CD4-positive, alpha-beta T cell treated with Interleukin-21 for 1 hour (primary cell): ENCODE data around the gene H2BK1.

ENCODE experiments used
- DNase-seq: peaks from one replicate; pipeline ENCODE4 v3.0.0-alpha.2; 2020

The H2BK1 gene

DNA sequence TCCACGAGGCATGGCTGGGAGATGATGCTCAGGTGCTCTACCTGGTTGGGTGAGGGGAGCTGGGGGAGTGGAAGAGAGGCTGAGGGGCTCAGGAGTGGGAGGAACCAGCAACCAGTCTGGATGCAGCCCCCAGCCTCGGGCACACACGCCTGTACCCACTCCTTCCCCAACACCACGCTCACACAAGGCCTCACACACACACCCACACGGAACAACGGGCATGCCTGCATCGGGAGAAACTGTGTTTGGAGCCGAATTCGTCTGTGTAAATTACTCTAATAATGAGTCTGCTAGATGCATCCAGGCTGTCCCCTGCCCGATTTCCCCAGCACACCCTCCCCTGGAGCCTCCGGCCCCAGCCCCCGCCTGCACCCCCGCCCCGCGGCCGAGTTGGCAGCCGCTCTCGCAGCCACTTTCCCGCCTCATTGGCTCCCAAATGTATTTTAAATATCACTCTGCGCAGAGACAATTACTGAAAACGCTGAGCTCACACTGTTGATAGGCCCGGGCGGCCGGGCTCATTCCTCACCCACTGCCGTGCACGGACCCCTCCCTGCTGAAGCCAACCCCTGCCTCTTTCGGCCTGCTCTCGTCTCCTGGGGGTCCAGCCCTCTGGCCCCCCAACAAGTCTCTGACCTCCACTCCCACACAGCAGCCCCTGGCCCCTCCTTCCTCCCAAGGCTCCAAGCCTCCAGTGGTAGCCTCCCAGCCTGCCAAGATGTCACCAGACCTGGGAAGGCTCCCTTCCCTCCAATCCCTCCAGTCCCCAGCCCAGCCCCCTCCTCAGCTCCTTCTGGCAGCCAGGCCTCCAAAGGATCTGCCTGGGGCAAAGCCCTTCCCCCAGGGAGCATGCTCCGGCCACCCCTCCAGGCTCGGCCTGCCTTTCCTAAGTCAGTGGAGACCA lies 11.1 kb downstream of the H2BK1 start:
- no peak for DNase-seq

DNA sequence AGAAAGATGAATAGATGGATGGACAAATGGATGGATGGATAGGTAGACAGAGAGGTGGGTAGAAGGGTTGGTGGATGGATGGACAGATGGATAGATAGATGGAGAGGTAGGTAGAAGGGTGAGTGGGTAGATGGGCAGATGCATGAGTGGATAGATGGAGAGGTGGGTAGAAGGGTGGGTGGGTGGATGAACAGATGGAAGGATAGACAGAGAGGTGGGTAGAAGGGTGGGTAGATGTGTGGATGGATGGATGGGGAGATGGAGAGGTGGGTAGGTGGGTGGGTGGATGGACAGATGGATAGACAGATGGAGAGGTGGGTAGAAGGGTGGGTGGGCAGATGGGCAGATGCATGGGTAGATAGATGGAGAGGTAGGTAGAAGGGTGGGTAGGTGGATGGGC lies 12.4 kb downstream of the H2BK1 start:
- DNase-seq: no peak

DNA sequence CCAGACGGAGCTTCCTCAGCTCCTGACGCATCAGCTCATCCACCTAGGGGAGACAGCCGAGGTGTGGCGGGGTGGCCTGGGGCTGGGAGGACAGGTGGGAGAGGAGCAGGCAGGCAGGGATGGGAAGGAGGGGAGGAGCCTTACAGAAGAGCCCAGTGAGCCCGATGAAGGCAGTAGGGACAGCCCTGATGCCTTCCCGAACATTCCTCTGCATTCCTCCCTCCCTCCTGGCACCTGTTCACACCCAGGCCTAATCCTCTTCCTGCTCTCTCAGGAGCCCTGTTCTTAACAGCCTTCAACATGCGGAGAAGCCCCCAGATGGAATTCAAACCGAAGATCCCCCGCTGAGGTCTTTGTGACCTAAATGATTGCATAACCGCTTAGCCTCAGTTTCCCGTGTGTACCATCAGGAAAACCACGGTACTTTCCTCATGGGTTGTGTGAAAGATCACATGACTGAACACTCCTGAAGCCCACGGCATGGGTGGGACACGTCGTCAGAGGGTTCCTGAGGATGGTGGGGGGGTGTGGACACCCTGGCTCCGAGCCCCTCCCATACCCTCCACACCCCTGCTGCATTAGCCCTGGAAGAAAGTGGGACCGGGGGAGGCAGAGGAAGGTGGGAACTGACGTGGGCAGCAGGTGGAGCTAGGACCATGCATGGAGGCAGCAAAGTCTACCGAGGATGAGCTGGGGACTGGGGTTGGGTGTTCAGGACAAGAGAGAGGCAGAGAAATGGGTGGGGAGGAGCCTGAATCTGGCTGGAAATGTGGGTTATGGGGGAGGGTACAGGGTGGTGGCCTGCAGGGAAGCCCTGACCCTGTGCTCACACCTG lies 14.5 kb downstream of the H2BK1 start:
- DNase-seq: no peak

DNA sequence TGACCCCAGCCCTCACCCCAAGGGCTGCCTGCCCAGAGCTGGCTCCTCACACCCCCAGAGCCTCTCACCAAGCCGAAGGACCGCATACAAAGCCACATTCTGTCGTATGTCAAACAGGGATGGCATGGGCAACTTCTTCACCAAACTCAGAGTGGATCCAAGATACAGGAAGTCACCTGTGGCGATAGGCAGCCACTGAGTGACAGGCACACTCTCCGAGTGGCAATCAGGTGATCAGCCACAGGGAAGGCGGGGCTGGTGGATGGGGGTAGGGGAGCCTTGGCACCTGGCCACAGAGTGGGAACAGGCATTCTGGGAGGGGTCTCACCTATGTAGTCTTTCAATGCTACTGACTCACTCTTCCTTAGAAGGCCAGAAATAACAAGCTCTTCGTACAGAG lies 16.1 kb downstream of the H2BK1 start:
- no peak for DNase-seq

DNA sequence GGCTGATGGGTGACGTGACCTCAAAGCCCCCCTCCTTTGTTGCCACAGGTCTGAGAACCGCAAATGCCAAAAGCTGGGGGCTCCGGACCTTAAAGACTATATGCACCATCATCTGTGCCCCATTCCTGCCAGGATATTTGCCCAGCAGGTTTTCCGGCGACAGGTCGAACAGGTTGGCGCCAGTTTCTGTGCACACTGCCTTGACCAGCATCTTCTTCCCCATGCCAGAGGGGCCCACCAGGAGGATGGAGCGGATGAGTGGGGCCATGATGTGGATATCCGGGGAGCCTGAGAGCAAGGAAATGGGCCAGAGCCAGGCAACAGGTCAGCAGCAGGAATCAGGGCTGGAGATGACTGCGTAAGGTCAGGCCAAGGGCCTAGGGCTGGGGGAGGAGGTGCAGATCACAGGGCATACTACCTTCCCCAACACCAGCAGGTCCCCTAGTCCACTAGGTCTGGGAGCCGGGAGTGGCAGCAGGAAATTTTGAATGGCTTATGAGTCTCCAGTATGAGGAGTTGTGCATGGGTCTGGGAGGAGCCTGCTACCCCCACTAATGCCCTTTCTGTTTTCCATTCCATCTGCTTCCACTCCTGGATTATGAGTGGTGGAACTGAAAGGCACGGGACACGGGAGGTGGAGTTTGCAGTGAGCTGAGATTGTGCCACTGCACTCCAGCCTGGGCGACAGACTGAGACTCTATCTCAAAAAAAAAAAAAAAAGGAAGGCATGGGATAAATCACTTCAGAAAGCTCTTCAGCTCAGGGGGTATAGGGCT lies 16.9 kb downstream of the H2BK1 start:
- DNase-seq: no peak

DNA sequence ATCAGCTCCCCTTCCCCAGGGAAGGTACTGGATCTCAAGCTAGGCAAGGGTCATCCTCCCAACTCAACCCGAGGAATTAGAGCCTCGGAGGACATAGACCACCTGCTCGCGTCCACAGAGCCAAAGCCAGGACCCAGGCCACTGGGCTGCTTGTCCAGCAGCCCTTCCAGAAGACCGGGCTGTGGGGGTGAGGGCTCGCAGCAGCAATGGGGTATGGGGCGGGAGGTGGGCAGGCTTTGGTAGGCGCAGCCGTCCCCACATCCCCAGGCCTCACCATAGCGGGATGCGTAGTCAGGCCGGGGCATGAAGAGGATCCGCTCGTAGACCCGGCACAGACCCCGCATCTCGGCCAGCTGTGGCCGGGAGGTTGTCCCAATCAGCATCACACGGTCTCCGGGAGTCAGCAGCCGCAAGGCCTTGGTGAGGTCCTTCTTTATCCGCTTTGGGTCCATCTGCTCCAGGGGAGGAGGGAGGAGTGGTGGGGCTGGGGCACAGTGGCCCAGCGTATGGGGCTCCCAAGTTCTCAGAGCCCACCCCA lies 18.2 kb downstream of the H2BK1 start:
- DNase-seq: no peak

DNA sequence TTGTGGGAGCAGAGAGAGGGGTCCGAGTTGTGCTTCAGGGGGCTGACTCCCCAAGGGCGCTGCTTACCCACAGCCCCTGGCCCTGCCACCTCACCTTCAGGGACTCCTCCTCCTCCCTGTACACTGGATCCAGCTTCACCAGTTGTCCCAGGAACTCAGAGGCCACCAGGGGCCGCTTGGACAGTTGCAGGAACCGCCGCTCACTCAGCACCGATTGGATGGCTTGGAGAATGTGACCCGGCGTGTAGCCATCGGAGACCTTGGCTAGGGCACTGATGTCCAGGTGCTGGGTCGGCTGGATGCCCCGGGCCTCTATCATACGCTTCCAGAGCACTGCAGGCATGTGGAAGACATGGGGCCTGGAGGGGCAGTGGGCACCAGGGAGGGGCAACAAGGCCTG lies 18.7 kb downstream of the H2BK1 start:
- DNase-seq: no peak

DNA sequence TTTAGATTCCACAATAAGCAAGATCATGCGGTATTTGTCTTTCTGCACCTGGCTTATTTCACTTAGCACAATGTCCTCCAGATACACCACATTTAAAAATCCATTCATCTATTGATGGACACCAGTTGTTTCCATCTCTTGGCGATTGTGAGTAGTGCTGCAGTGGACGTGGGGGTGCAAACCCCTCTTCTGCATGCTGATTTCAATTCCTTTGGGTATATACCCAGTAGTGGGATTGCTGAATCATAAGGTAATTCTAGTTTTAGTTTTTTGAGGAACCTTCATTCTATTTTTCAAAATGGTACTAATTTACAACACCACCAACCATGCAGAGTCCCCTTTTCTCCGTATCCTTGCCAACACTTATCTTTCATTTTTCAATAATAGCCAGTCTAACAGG lies 21.2 kb downstream of the H2BK1 start:
- no peak for DNase-seq

DNA sequence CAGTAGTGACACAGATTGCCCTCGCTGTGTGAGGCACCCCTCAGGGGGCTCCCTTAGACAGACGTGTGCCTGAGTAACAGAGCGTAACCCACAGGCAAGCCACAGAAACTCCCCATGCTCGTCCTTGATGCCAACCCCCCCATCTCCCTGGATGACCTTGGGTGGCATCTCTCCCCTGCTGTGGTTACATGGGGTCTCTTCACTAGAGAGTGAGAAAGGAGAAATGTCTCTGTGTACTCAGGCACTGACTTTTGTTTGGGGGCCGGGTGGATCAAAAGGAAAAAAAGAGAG lies 22.1 kb downstream of the H2BK1 start:
- DNase-seq: no peak

DNA sequence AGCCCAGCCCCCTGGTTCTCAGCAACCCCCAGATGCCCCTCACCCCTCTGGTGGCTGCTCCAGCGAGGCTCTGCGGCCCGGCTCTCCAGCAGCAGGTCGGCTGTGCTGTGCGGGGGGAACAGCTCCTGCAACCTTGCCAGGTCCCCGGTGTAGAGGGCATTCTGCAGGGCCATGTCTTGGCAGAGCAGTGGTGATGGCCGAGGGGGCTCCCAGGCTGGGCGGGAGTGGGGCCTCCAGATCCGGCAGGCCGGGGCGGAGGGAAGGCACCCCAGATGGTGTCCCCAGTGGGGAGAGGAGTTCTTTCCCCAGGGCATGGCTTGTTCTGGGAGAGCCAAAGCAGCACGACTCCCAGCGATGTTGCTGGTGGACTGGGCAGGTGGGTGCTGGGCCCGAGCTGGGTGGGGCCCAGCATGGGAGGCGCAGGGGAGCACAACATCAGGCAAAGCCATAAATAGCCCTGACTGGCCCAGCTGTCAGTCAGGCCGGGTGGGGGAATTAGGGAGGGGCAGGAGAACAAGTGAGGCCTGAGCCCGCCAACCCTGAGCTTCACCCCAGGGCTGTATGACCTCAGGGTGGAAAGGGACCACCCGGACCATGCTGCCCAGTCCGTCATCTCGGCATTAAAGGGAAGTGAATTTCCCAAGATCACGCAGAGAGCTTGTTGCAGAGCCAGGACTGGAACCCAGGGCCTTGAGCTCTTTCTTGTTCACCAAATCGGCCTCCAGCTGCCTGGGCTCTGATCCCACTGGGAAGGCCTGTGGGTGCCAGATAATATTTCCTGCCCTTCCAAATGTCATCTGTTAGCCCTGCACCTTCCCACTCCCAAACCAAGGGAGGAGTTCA lies 22.7 kb downstream of the H2BK1 start:
- DNase-seq: no peak

DNA sequence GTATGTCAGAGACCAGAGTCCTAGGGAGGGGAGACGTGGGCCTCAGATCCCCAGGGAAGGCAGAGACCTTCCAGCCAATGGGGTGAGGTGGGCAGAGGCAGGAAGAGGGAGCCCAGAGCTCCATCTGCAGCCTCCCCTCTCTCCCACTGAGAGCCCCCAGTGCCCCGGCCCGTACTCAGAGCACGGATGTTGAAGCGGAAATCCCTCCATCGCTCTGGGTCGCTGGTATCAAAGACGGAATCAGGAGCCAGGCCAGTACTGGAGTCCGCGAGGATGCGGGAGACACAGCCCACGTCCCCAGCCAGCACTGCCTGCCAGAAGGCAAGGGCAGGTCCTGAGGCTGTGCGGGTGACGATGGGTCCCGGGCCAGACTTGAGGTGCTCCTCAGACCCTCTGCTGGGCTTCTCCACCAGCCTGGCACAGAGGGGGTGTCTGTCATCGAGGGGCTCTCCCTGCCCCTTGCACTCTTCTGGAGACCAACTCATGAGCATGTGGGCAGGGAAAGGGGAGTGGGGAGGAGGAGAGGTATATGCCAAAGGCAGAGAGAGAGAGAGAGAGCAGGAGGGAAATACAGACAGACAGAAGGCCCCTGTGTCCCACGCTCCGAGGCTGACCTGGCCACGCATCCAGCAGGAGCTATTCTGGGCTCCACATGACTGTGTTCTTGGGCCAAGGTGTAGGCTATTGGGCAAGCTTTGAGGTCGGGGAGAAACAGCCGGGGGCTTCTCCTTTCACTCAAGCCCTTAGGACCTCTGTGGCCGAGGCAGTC lies 23.5 kb downstream of the H2BK1 start, which contains the start of gene ASB10:
TSS of gene ASB10 (minus strand) at position 611 of the 769 bp plus-strand sequence. CDS start at position 491, 120 bp downstream.
- no peak for DNase-seq

DNA sequence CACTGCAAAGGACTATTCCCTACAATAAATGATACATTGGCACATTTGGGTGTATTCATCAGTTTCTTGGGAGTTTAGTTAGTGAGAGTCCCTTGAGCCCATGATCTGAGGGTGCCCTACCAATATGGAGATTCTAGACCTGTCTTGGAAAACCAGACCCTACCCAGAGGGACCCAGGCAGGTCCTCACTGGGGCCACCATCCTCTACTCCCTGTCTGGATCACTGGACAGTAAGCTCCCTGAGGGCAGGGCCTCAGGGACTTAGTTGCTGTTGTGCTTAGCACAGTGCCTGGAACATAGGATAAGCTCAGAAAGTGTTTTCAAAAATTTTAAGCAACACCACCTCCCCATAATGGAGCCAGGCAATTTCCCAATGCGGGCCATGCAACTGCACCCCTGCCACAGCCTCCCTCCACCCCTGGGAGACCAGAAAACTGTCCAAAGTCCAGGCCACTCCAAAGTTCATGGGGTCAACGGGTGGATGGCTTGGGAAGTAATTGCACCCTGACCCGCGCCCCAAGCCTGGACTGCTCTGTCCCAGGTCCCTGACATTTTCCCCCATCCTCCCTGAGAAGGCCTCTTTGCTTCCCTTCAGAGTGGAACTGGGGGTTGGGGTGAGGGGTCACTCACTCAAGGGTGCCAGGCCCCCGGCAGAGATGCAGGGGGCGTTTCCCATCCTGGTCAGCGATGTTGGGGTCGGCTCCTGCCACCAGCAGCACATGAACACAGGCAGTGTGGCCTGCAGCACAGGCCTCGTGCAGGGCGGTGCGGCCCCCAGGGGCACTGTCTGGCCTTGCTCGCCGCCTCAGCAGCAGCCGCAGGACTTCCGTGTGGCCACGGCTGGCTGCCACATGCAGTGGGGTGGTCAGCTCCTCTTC lies 24.3 kb downstream of the H2BK1 start:
- DNase-seq: no peak

DNA sequence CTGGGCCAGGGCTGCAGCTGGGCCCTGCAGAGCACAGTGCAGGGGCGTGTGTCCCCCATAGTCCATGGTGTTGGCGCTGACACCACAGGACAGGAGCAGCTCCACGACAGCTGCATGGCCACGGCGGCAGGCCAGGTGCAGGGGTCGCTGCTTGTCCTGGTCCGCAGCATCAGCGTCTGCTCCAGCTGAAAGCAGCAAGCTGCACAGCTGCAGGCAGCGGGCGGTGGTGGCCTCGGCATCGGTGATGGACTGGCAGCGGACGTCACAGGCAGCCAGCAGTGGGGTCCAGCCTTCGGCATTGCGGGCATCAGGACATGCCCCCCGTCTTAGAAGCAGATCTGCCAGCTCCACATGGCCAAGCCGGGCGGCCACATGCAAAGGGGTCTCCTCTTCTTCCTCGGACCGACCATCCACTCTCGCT lies 29.3 kb downstream of the H2BK1 start:
- no peak for DNase-seq

DNA sequence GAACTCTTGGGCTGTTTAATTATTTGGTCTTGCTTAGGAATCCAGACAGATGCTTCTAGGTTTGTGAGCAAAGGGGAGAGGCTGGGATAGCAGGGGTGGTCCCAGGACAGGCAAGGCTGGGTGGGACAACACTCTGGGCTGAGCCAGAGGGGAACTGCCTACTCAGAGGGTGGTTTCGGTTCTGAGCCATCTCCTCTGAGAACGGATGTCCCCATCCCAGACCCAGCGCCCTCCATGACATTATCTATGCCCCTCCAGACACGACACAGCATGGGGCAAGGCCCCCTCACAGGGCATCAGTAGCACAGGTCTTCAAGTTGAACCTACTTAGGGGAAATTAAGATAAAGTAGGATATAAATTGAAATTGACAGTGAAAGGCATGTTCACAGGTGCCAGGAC lies 30.3 kb downstream of the H2BK1 start:
- no peak for DNase-seq

DNA sequence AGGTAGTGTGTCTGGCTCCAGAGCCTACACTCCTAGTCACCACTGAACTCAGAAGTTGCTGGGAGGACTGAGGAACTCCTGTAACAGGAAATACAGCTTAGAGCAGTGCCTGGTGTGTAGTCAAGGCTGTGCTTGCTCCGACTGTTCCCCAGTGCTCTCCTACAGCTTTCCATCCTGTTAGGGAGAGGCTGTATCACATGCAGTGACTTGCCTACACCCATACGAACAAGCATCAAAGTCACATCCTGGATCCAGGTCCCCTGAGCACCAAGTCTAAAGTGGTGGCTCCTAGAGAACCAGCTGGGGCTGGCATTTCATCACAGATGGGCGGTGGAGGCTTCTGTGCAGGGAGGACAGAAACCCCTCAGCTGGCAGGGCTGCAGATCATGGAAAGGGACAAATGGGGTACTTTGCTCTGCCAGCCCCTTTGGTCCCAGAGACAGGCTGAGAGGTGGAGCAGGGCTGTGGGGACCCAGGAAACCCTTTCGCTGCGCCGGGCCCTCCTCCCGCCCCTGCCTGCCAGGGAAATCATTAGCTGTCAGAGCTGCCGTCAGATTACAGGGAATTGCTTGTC lies 30.9 kb downstream of the H2BK1 start:
- DNase-seq: no peak

DNA sequence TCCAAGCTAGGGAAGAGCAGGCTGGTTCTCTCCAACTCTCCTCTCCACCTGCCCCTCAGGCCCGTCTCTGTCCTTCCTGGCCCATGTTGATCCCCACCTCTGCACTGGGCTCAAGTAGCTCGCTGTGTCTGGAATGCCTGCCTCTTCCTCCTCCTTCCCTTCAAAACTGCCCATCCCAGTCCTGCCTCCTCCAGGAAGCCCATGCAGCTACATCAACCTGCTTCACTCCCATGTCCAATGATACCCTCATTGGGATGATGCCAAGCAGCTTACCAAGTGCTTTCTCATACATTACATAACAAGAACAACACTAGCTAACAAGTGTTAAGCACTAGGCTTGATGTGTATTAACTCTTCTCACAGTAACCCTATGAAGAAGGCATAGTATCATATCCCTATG lies 31.5 kb downstream of the H2BK1 start:
- DNase-seq: no peak

DNA sequence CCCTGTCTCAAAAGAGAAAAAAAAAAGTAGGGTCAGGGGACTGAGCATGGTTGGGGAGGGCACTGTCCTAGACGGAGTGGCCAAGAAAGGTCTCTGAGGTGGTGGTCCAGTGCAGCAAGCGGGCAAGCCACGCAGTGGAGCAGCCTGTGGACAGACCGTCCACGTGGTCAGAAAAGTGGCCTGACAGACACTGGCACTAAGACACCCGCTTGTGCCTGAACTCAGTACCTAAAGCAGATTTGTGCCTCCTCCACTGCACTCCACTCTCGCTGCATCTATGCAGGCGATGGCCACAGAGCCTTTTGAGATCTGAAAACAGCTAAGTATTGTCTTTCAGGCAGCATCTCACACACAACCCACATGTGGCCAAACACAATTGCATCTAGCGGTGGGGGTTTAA lies 32.1 kb downstream of the H2BK1 start:
- no peak for DNase-seq

DNA sequence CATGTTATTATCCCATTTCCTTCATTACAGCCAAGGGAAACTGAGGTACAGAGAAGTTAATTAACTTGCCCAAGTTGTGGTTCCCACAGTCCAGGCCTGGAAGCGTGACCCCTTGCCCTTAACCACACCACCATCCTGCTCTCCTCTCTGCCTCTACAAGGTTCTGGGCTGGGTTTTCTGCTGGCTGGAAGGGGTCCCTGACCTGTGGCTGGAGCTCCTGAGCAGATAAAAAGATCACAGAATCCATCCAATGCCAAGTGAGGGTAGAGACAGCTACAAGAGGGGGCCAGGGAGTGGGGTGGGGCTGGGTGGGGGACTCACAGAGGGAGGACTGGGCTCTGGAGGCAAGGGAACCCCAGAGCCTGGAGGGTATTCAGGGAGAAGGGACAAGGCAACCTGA lies 33.0 kb downstream of the H2BK1 start:
- no peak for DNase-seq

DNA sequence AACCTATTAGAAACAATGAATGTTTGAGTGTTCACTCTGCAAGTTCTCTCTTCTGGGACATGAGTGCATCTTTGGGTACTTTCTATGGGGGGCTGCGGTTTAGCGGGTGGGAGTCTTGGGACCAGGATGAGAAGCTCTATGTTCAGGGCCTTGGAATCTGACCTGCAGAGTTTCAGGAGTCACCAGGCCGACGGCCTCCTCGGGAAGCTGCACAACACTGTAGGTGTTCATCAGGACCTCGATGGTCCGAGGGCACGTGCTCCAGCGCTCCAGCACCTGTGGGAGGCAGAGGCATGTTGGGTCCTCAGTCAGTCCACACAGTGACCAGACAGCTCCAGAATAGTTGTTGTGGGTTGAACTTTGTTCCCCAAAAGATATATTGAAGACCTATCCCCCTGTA lies 33.9 kb downstream of the H2BK1 start:
- no peak for DNase-seq

DNA sequence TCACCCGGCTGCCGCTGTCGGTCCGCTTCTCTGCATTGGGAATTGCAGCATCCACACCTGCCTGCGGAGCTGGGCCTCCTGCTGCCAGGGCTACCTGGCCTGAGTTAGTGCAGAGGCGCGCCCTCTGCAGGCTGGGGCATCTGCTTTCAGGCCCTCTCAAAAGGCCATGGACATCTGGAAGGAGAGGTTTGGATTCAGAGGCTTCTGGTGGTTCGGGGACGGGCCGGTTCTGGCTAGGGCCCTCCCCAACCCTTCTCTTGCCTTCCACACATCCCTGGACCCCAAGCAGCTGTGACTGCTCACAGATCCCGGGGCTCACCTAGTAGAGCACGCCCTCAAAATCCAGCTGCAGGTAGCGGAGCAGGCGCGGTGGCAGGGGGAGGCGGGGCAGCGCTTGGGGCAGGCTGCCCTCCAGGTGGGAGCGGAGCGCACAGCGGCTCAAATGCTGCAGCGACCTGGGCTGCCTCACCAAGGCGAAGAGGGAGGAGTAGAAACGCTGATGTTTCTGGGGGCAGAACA lies 34.4 kb downstream of the H2BK1 start:
- DNase-seq: no peak
